Adipocyte (in vitro differentiated cells): Measurements from ENCODE around the gene FKBP7.
A peak's percentile ranks its signal among the peaks of the same experiment; 100 is the strongest.

Experiments
- DNase-seq: peaks from one replicate; pipeline ENCODE4 v3.0.0-alpha.2; 2015; ENCODE audit warnings: low read depth
- H3K27me3 ChIP-seq: replicated peaks from 2 replicates; pipeline ENCODE4 v1.7.0; 2013; ENCODE audit warnings: mild to moderate bottlenecking, low read length, moderate library complexity; ENCODE audit not compliant: control insufficient read depth, insufficient read depth
- H3K36me3 ChIP-seq: 2 replicates; pipeline ENCODE4 v1.7.0; 2013; ENCODE audit warnings: low read length, mild to moderate bottlenecking, moderate library complexity; ENCODE audit not compliant: control insufficient read depth, insufficient read depth, severe bottlenecking
- H3K4me1 ChIP-seq: 2 replicates; pipeline ENCODE4 v1.7.0; 2013; ENCODE audit warnings: mild to moderate bottlenecking, low read length, moderate library complexity; ENCODE audit not compliant: control insufficient read depth, insufficient read depth
- H3K4me3 ChIP-seq: 2 replicates; pipeline ENCODE4 v1.7.0; 2013; ENCODE audit warnings: mild to moderate bottlenecking, low read length, moderate library complexity
- H3K9ac ChIP-seq: 2 replicates; pipeline ENCODE4 v1.7.0; 2013; ENCODE audit warnings: mild to moderate bottlenecking, low read length, moderate library complexity
- H3K9me3 ChIP-seq: 2 replicates; pipeline ENCODE4 v1.7.0; 2013; ENCODE audit warnings: mild to moderate bottlenecking, low read length, moderate library complexity; ENCODE audit not compliant: control insufficient read depth

FKBP7 gene

DNA sequence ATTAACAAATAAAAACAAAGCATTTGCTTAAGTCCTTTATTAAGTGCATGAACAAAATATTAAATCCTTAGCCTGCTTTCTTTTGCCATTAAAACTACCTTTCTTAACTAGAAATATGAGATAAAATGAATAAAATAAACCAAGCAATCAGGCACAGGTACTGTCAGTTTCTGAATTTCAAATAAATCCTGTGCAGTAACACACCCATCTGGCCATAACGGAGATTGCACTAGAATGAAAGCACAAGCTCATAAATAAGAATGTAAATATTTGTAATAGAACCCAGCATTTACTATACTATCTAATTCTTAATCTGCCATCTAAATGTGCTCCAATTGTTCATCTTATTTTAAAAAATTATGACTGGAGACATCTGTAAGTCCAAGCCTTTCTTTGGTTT, 59.3 kb downstream of the FKBP7 start:
- no peaks in the 10 kb centered on the region for H3K27me3 ChIP-seq
- peak; percentile 52 for DNase-seq
- peaks cover 9% of the 10 kb centered on the region for H3K4me1 ChIP-seq
- no peak overlapping the region for H3K4me3 ChIP-seq
- H3K36me3 ChIP-seq = no peaks in the 10 kb centered on the region
- no peak overlapping the region for H3K9ac ChIP-seq
- H3K9me3 ChIP-seq = no peaks in the 10 kb centered on the region

DNA sequence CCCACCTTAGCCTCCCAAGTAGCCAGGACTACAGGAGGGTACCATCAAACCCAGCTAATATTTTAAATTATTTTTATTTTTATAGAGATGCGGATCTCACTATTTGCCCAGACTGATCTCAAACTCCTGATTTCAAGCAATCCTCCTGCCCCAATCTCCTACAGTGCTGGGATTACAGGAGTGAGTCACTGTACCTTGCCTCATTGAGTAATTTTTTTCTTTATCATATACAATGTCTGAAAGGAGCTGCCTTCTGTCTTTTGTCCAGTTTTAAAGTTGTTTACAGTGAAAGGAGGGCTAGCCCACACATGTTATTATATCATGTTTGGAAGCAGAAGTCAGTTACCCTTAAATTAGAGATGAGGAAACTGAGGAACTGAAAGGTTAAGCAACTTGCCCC, 60.0 kb downstream of the FKBP7 start:
- Histone ChIP-seq H3K36me3 (no peaks in the 10 kb centered on the region), H3K9me3 (no peaks in the 10 kb centered on the region), H3K4me1 (peaks cover 11% of the 10 kb centered on the region), H3K9ac (no peak overlapping the region), H3K4me3 (no peak overlapping the region), H3K27me3 (no peaks in the 10 kb centered on the region)
- peak; percentile 42 for DNase-seq

GRCh38 chr2:178417916-178418315, 60.5 kb downstream of the FKBP7 start:
- Histone ChIP-seq H3K9me3 (no peaks in the 10 kb centered on the region), H3K9ac (no peak overlapping the region), H3K36me3 (no peaks in the 10 kb centered on the region), H3K27me3 (no peaks in the 10 kb centered on the region), H3K4me3 (no peak overlapping the region), H3K4me1 (peaks cover 15% of the 10 kb centered on the region)
- DNase-seq = no peak

DNA sequence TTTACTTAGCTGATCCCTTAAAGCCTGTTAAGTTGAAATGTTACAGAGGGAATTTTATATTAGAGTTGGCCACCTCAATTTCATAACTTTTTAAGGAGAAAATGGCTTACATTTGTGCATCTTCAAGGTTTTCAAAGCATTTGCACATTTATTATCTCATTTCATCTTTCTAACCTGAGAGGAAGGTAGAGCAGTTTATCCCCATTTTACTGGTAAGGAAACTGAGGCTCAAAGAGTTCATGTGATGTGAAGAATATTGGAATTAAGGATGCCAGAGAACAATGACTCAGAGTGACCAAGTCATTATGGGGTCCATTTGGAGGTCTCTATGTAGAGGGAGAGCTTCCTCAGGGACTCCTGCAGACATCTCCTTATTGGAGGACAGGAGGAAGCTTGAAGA, 62.4 kb downstream of the FKBP7 start:
- Histone ChIP-seq H3K27me3 (no peaks in the 10 kb centered on the region), H3K9me3 (no peaks in the 10 kb centered on the region), H3K36me3 (no peaks in the 10 kb centered on the region), H3K9ac (no peak overlapping the region), H3K4me3 (no peak overlapping the region), H3K4me1 (peaks cover 15% of the 10 kb centered on the region)
- no peak for DNase-seq

GRCh38 chr2:178414266-178415247, 63.8 kb downstream of the FKBP7 start:
- Histone ChIP-seq H3K4me1 (peaks cover 15% of the 10 kb centered on the region), H3K4me3 (peak overlapping the region; percentile 92), H3K36me3 (no peaks in the 10 kb centered on the region), H3K9ac (peak overlapping the region; percentile 90), H3K27me3 (no peaks in the 10 kb centered on the region), H3K9me3 (no peaks in the 10 kb centered on the region)
- DNase-seq = peak; percentile 99
